ENCODE results near the gene MYMK.

The MYMK gene

GRCh38 chr9:133509179-133510083 lies 15.3 kb downstream of the MYMK start:
- peak overlapping the region; percentile 50 for H3K4me3 Mint-ChIP-seq
- peak overlapping the region; percentile 26 for H3K27ac Mint-ChIP-seq
- DNase-seq (ENCODE audit: low spot score in 2 of 2) (no peak), ATAC-seq (peak; percentile 41)
- H3K36me3 Mint-ChIP-seq = no peaks in the 10 kb centered on the region
- peaks cover 8% of the 10 kb centered on the region for H3K4me1 Mint-ChIP-seq
- no peaks in the 10 kb centered on the region for H3K9me3 Mint-ChIP-seq

- Mint-ChIP-seq H3K9me3 (no peaks in the 10 kb centered on the region), H3K4me3 (no peak overlapping the region), H3K4me1 (peaks cover 8% of the 10 kb centered on the region), H3K27ac (no peak overlapping the region), H3K36me3 (no peaks in the 10 kb centered on the region)
- no peak for ATAC-seq
- DNase-seq (ENCODE audit: low spot score in 2 of 2) = no peak
Measured at GRCh38 chr9:133508046-133508445, 16.7 kb downstream of the MYMK start.

- no peak for ATAC-seq
- Mint-ChIP-seq H3K27ac (no peak overlapping the region), H3K9me3 (peaks cover 3% of the 10 kb centered on the region)
Measured at GRCh38 chr9:133507246-133507965, 17.4 kb downstream of the MYMK start.

GRCh38 chr9:133506653-133507038 lies 18.1 kb downstream of the MYMK start:
- DNase-seq (ENCODE audit: low spot score in 2 of 2) (no peak), ATAC-seq (no peak)
- Mint-ChIP-seq H3K27ac (no peak overlapping the region), H3K36me3 (no peaks in the 10 kb centered on the region), H3K4me1 (peaks cover 8% of the 10 kb centered on the region), H3K4me3 (no peak overlapping the region), H3K9me3 (peaks cover 11% of the 10 kb centered on the region)

More at GRCh38 chr9:133507246-133507965, 17.4 kb downstream of the MYMK start:
- no peak overlapping the region for H3K4me3 Mint-ChIP-seq
- no peaks in the 10 kb centered on the region for H3K36me3 Mint-ChIP-seq
- H3K4me1 Mint-ChIP-seq = peaks cover 8% of the 10 kb centered on the region
- no peak for DNase-seq (ENCODE audit: low spot score in 2 of 2)

GRCh38 chr9:133505901-133506652 lies 18.7 kb downstream of the MYMK start:
- ATAC-seq (no peak), DNase-seq (ENCODE audit: low spot score in 2 of 2) (no peak)
- H3K4me1 Mint-ChIP-seq = peaks cover 8% of the 10 kb centered on the region
- no peaks in the 10 kb centered on the region for H3K36me3 Mint-ChIP-seq
- H3K9me3 Mint-ChIP-seq = peaks cover 11% of the 10 kb centered on the region
- H3K4me3 Mint-ChIP-seq = no peak overlapping the region
- H3K27ac Mint-ChIP-seq = no peak overlapping the region

GRCh38 chr9:133505186-133505830 lies 19.5 kb downstream of the MYMK start:
- H3K4me1 Mint-ChIP-seq = peaks cover 8% of the 10 kb centered on the region
- H3K9me3 Mint-ChIP-seq = peaks cover 11% of the 10 kb centered on the region
- no peak overlapping the region for H3K27ac Mint-ChIP-seq
- no peak for DNase-seq (ENCODE audit: low spot score in 2 of 2)
- ATAC-seq = no peak
- no peaks in the 10 kb centered on the region for H3K36me3 Mint-ChIP-seq
- no peak overlapping the region for H3K4me3 Mint-ChIP-seq

GRCh38 chr9:133502112-133502511 lies 22.6 kb downstream of the MYMK start:
- ATAC-seq = no peak
- H3K4me3 Mint-ChIP-seq = no peak overlapping the region

GRCh38 chr9:133499892-133500270 lies 24.9 kb downstream of the MYMK start:
- no peaks in the 10 kb centered on the region for H3K36me3 Mint-ChIP-seq
- DNase-seq (ENCODE audit: low spot score in 2 of 2) (no peak), ATAC-seq (no peak)
- no peaks in the 10 kb centered on the region for H3K4me1 Mint-ChIP-seq
- H3K27ac Mint-ChIP-seq = no peak overlapping the region
- peaks cover 11% of the 10 kb centered on the region for H3K9me3 Mint-ChIP-seq
- no peak overlapping the region for H3K4me3 Mint-ChIP-seq

More at GRCh38 chr9:133502112-133502511, 22.6 kb downstream of the MYMK start:
- Mint-ChIP-seq H3K36me3 (no peaks in the 10 kb centered on the region), H3K27ac (no peak overlapping the region), H3K9me3 (peaks cover 11% of the 10 kb centered on the region), H3K4me1 (no peaks in the 10 kb centered on the region)
- no peak for DNase-seq (ENCODE audit: low spot score in 2 of 2)

GRCh38 chr9:133499132-133499891 lies 25.4 kb downstream of the MYMK start:
- DNase-seq (ENCODE audit: low spot score in 2 of 2) = no peak
- H3K9me3 Mint-ChIP-seq = peaks cover 11% of the 10 kb centered on the region
- ATAC-seq = no peak
- no peaks in the 10 kb centered on the region for H3K36me3 Mint-ChIP-seq
- H3K4me3 Mint-ChIP-seq = no peak overlapping the region
- H3K27ac Mint-ChIP-seq = no peak overlapping the region
- no peaks in the 10 kb centered on the region for H3K4me1 Mint-ChIP-seq

- H3K27ac Mint-ChIP-seq = no peak overlapping the region
- H3K9me3 Mint-ChIP-seq = peaks cover 5% of the 10 kb centered on the region
- ATAC-seq = no peak
- H3K4me1 Mint-ChIP-seq = no peaks in the 10 kb centered on the region
- DNase-seq (ENCODE audit: low spot score in 2 of 2) = no peak
- no peaks in the 10 kb centered on the region for H3K36me3 Mint-ChIP-seq
- no peak overlapping the region for H3K4me3 Mint-ChIP-seq
Measured at GRCh38 chr9:133496861-133497842, 27.6 kb downstream of the MYMK start.

- no peak overlapping the region for H3K4me3 Mint-ChIP-seq
- no peaks in the 10 kb centered on the region for H3K36me3 Mint-ChIP-seq
- H3K27ac Mint-ChIP-seq = no peak overlapping the region
- DNase-seq (ENCODE audit: low spot score in 2 of 2) = no peak
- no peaks in the 10 kb centered on the region for H3K9me3 Mint-ChIP-seq
- no peaks in the 10 kb centered on the region for H3K4me1 Mint-ChIP-seq
- no peak for ATAC-seq
Measured at GRCh38 chr9:133495327-133496293, 29.1 kb downstream of the MYMK start.

- no peak overlapping the region for H3K27ac Mint-ChIP-seq
- no peaks in the 10 kb centered on the region for H3K4me1 Mint-ChIP-seq
- DNase-seq (ENCODE audit: low spot score in 2 of 2) (no peak), ATAC-seq (no peak)
- H3K4me3 Mint-ChIP-seq = no peak overlapping the region
- no peaks in the 10 kb centered on the region for H3K36me3 Mint-ChIP-seq
- H3K9me3 Mint-ChIP-seq = no peaks in the 10 kb centered on the region
Measured at GRCh38 chr9:133494636-133495326, 30.0 kb downstream of the MYMK start.

Data from stimulated activated effector memory CD8-positive, alpha-beta T cell treated with anti-CD3 and anti-CD28 coated beads, Interleukin-12 subunit alpha, Interleukin-12 subunit beta, amount 100 ng/mL, for 72 hours (primary cell).